IMR-90 (cell line): Measurements from ENCODE around the gene LAMTOR1. TPM values are rescaled to one million over a fixed set of nuclear protein-coding genes. Genes with fewer than 3 reads are reported as not detected.

ENCODE experiments used
- ATAC-seq: fragments of 200-7000 bp; cut with Tn5 transposase; 2 replicates; pipeline ENCODE4 v1.9.1; 2020; ENCODE audit warnings: low read depth, mild to moderate bottlenecking, moderate library complexity
- BruUV-seq: library from RNA; stranded (reverse); fragments of 400-500 nt; replicated peaks from 2 replicates; lab custom pipeline; 2021; lab: Mats Ljungman, UMichigan
- CTCF ChIA-PET: fragments of 300-600 bp; formaldehyde crosslinking; extraction: SDS; loops from one replicate; lab custom pipeline; 2021; ENCODE audit warnings: antibody characterized with exemption; lab: Yijun Ruan, JAX
- POLR2A ChIA-PET: fragments of 300-600 bp; sonication (Branson Sonifier 250); formaldehyde crosslinking; loops from one replicate; lab custom pipeline; 2022; ENCODE audit warnings: antibody characterized with exemption; ENCODE audit not compliant: unreplicated experiment; lab: Charles Lee
- DNase-seq: peaks from one replicate; pipeline ENCODE4 v3.0.0; 2013
- H2AFZ ChIP-seq: replicated peaks from 2 replicates; pipeline ENCODE3; 2013; ENCODE audit warnings: low read length, mild to moderate bottlenecking; ENCODE audit not compliant: poor library complexity
- H2AK5ac ChIP-seq: 2 replicates; pipeline ENCODE4 v1.6.1; 2013; ENCODE audit warnings: low read depth, low read length, inconsistent platforms
- H2AK9ac ChIP-seq: replicated peaks from 2 replicates; pipeline ENCODE3; 2013; ENCODE audit warnings: mild to moderate bottlenecking, low read depth, low read length, moderate library complexity; ENCODE audit not compliant: poor library complexity
- H2BK120ac ChIP-seq: 2 replicates; pipeline ENCODE4 v1.6.1; 2013; ENCODE audit warnings: low read depth, low read length, inconsistent platforms
- H2BK15ac ChIP-seq: 3 replicates; pipeline ENCODE4 v1.6.1; 2013; ENCODE audit warnings: low read depth, low read length, inconsistent platforms
- H2BK20ac ChIP-seq: 2 replicates; pipeline ENCODE4 v1.6.1; 2013; ENCODE audit warnings: low read depth, mild to moderate bottlenecking, inconsistent platforms, low read length, moderate library complexity
- H2BK5ac ChIP-seq: 2 replicates; pipeline ENCODE4 v1.6.1; 2013; ENCODE audit warnings: mild to moderate bottlenecking, low read depth, low read length, inconsistent platforms; ENCODE audit not compliant: poor library complexity, severe bottlenecking
- H3K14ac ChIP-seq: replicated peaks from 2 replicates; pipeline ENCODE4 v1.6.1; 2013; ENCODE audit warnings: low read depth, low read length, inconsistent platforms
- H3K18ac ChIP-seq: 2 replicates; pipeline ENCODE4 v1.6.1; 2013; ENCODE audit warnings: low read depth, low read length, control low read depth
- H3K23ac ChIP-seq: 2 replicates; pipeline ENCODE4 v1.6.1; 2013; ENCODE audit warnings: low read depth, low read length, inconsistent platforms
- H3K27ac ChIP-seq: 2 replicates; pipeline ENCODE4 v1.5.1; 2013; ENCODE audit warnings: mild to moderate bottlenecking, control low read depth, low read length; ENCODE audit not compliant: insufficient read depth
- H3K27me3 ChIP-seq: 2 replicates; pipeline ENCODE4 v1.6.1; 2013; ENCODE audit warnings: low read length; ENCODE audit not compliant: control insufficient read depth, insufficient read depth
- H3K36me3 ChIP-seq: 2 replicates; pipeline ENCODE4 v1.6.1; 2013; ENCODE audit warnings: low read length, mixed read lengths; ENCODE audit not compliant: control insufficient read depth, insufficient read depth
- H3K4ac ChIP-seq: 2 replicates; pipeline ENCODE4 v1.6.1; 2013; ENCODE audit warnings: low read depth, low read length, inconsistent platforms
- H3K4me1 ChIP-seq: 2 replicates; pipeline ENCODE4 v1.6.1; 2013; ENCODE audit warnings: low read length, mixed read lengths; ENCODE audit not compliant: control insufficient read depth, insufficient read depth
- H3K4me2 ChIP-seq: 2 replicates; pipeline ENCODE4 v1.6.1; 2013; ENCODE audit warnings: low read depth, mild to moderate bottlenecking, control low read depth, low read length, moderate library complexity
- H3K4me3 ChIP-seq: 2 replicates; pipeline ENCODE4 v1.5.1; 2013; ENCODE audit warnings: low read depth, mild to moderate bottlenecking, control low read depth, low read length, moderate library complexity; ENCODE audit not compliant: insufficient read depth
- H3K56ac ChIP-seq: 2 replicates; pipeline ENCODE4 v1.6.1; 2013; ENCODE audit warnings: low read length, inconsistent platforms; ENCODE audit not compliant: insufficient read depth; ENCODE audit errors: extremely low read depth
- H3K79me1 ChIP-seq, 2 experiments: 2 replicates each; pipeline ENCODE4 v1.6.1; 2013; ENCODE audit warnings: low read length in 2 of 2, inconsistent platforms in 1 of 2, low read depth in 1 of 2
- H3K9ac ChIP-seq: 2 replicates; pipeline ENCODE4 v1.6.1; 2013; ENCODE audit warnings: low read depth, low read length, control low read depth
- H3K9me1 ChIP-seq: 2 replicates; pipeline ENCODE4 v1.6.1; 2013; ENCODE audit warnings: low read length, inconsistent platforms; ENCODE audit not compliant: insufficient read depth
- H3K9me3 ChIP-seq: 2 replicates; pipeline ENCODE4 v1.6.1; 2013; ENCODE audit warnings: low read length; ENCODE audit not compliant: control insufficient read depth, insufficient read depth
- H4K20me1 ChIP-seq: 2 replicates; pipeline ENCODE4 v1.6.1; 2013; ENCODE audit warnings: low read length, inconsistent platforms; ENCODE audit not compliant: insufficient read depth
- H4K5ac ChIP-seq: 2 replicates; pipeline ENCODE4 v1.6.1; 2013; ENCODE audit warnings: mild to moderate bottlenecking, low read depth, low read length, control low read depth
- H4K8ac ChIP-seq, 2 experiments: 2 replicates each; pipeline ENCODE4 v1.6.1; 2013; ENCODE audit warnings: low read depth in 2 of 2, low read length in 2 of 2, control low read depth in 1 of 2, inconsistent platforms in 1 of 2
- H4K91ac ChIP-seq: 2 replicates; pipeline ENCODE4 v1.6.1; 2013; ENCODE audit warnings: low read depth, low read length, inconsistent platforms; ENCODE audit not compliant: insufficient read depth
- BHLHE40 ChIP-seq: fragments of 150-350 bp; IDR thresholded peaks from 2 replicates; pipeline ENCODE4 v1.6.1; 2016; ENCODE audit warnings: mild to moderate bottlenecking, low read depth, low read length
- CTCF ChIP-seq: conservative IDR thresholded peaks from 2 replicates; pipeline ENCODE4 v1.5.1; 2012; ENCODE audit warnings: mild to moderate bottlenecking, low read depth, low read length, improper control_type of control experiment
- MXI1 ChIP-seq: IDR thresholded peaks from 2 replicates; pipeline ENCODE4 v1.6.1; 2012; ENCODE audit warnings: low read depth, mild to moderate bottlenecking, low read length, moderate library complexity, borderline replicate concordance
- dilution Hi-C: fragments of 300-500 bp; cut with HindIII; formaldehyde crosslinking; loops from one replicate; pipeline ENCODE4 v1.14.3; 2018; ENCODE audit warnings: low sequenced_read_pairs; ENCODE audit not compliant: unreplicated experiment
- in situ Hi-C: fragments of 300-500 bp; cut with MboI; formaldehyde crosslinking; loops from 3 replicates; pipeline ENCODE4 v1.14.3; 2019; ENCODE audit warnings: low sequenced_read_pairs, inconsistent platforms, mixed read lengths
- intact Hi-C: fragments of 100-400 bp; cut with micrococcal nuclease; formaldehyde crosslinking; loops from 2 replicates; pipeline ENCODE4 v1.10.0; 2022
- polyA plus RNA-seq, 3 experiments: library from polyadenylated mRNA; depleted of rRNA; stranded (reverse); fragments of >200 nt; gene quantifications; 2 replicates each; pipeline ENCODE4 v1.2.3, GENCODE V29; 2012; ENCODE audit warnings: low replicate concordance in 1 of 3
- total RNA-seq: library from RNA; depleted of rRNA; stranded (reverse); fragments of >200 nt; gene quantifications from 2 replicates; pipeline ENCODE4 v1.2.3, GENCODE V29; 2012

LAMTOR1 gene
- total and polyA plus RNA-seq, 2 of the 4 experiments (the other 2 are of a cell fraction), result 126 to 137 TPM

GRCh38 chr11:72066855-72067254, 36.2 kb downstream of the LAMTOR1 start:
- DNase-seq, result no peak
- H3K14ac ChIP-seq, result peak overlapping the region; percentile 67
- no peak for TF ChIP-seq BHLHE40
- no peak for TF ChIP-seq CTCF
- TF ChIP-seq MXI1, result no peak
- H4K91ac ChIP-seq, result peak overlapping the region; percentile 33; the same call in 1 of the 2 replicates
- H3K36me3 ChIP-seq, result peaks cover under 1% of the 10 kb centered on the region
- peak overlapping the region; percentile 75 for H4K5ac ChIP-seq
- peak overlapping the region in 1 of 2 experiments; percentile 59; a peak in 2 of 4 replicates for H4K8ac ChIP-seq
- 0 out of 3 replicates have a peak overlapping the region, but pooled peaks have one; percentile 29 for H2BK15ac ChIP-seq
- H2AK5ac ChIP-seq, result no peak overlapping the region
- H3K9me1 ChIP-seq, result peaks cover 18% of the 10 kb centered on the region
- in situ Hi-C loops (no loop called here), dilution Hi-C loops (no loop called here), intact Hi-C loops (no loop called here)
- H3K23ac ChIP-seq, result peak overlapping the region; percentile 4; the same call in 1 of the 2 replicates
- no peak overlapping the region for H3K56ac ChIP-seq
- H3K4me3 ChIP-seq, result no peak overlapping the region
- peaks cover under 1% of the 10 kb centered on the region; the same call in 1 of the 2 replicates for H4K20me1 ChIP-seq
- H3K9ac ChIP-seq, result no peak overlapping the region
- H3K79me1 ChIP-seq, result peaks cover 30 to 66% of the 10 kb centered on the region in 2 experiments
- peak overlapping the region; percentile 83 for H3K4me2 ChIP-seq
- H3K27me3 ChIP-seq, result no peaks in the 10 kb centered on the region
- no TSS peak for BruUV-seq
- no peaks in the 10 kb centered on the region for H3K9me3 ChIP-seq
- H2BK20ac ChIP-seq, result 0 out of 2 replicates have a peak overlapping the region, but pooled peaks have one; percentile 10
- peak overlapping the region; percentile 75; the same call in 1 of the 2 replicates for H3K18ac ChIP-seq
- no peak overlapping the region for H2AFZ ChIP-seq
- H3K27ac ChIP-seq, result peak overlapping the region; percentile 31; the same call in 1 of the 2 replicates
- peaks cover 25% of the 10 kb centered on the region for H3K4me1 ChIP-seq
- peak overlapping the region; percentile 18 for H2BK5ac ChIP-seq
- H2BK120ac ChIP-seq, result no peak overlapping the region
- no peak for ATAC-seq
- POLR2A ChIA-PET, result interaction anchor here (0.6 kb wide), 1 partner anchor 526 kb away, joined by 5 read pairs; no protein-coding TSS in a partner anchor
- CTCF ChIA-PET, result interaction anchor here (1.5 kb wide), 1 partner anchor 42 kb away, joined by 3 read pairs; no protein-coding TSS in a partner anchor
- peak overlapping the region; percentile 47; the same call in 1 of the 2 replicates for H3K4ac ChIP-seq
- H2AK9ac ChIP-seq, result no peak overlapping the region
